ENCODE data around the gene TMCC1.
"Not testable (repeated sequence)": the region's sequence is repeated elsewhere in the genome, so short reads cannot be mapped to it uniquely, and the experiment has no call there.

DNA sequence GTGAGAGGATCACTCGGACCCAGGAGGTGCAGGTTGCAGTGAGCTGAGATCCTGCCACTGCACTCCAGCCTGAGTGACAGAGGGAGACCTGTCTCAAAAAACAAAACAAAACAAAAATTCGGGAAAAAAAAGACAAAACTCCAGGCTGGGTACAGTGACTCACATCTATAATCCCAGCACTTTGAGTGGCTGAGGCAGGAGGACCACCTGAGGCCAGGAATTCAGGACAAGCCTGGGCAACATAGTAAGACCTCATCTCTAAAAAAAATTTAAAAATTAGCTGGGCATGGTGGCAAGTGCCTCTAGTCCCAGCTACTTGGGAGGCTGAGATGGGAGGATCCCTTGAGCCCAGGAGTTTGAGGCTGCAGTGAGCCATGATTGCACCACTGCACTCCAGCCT, 142.4 kb downstream of the TMCC1 start:
- TF ChIP-seq, protein P1, sequence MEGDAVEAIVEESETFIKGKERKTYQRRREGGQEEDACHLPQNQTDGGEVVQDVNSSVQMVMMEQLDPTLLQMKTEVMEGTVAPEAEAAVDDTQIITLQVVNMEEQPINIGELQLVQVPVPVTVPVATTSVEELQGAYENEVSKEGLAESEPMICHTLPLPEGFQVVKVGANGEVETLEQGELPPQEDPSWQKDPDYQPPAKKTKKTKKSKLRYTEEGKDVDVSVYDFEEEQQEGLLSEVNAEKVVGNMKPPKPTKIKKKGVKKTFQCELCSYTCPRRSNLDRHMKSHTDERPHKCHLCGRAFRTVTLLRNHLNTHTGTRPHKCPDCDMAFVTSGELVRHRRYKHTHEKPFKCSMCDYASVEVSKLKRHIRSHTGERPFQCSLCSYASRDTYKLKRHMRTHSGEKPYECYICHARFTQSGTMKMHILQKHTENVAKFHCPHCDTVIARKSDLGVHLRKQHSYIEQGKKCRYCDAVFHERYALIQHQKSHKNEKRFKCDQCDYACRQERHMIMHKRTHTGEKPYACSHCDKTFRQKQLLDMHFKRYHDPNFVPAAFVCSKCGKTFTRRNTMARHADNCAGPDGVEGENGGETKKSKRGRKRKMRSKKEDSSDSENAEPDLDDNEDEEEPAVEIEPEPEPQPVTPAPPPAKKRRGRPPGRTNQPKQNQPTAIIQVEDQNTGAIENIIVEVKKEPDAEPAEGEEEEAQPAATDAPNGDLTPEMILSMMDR (IDR thresholded peaks at IDR 0.05): not testable (repeated sequence)
- not testable (repeated sequence) for TF ChIP-seq POLR2A (IDR thresholded peaks at IDR 0.05)
